SK-N-SH (cell line): ENCODE data around the gene MASP1. TPM values are rescaled to one million over a fixed set of nuclear protein-coding genes. Genes with fewer than 3 reads are reported as not detected.

Source experiments
- CTCF ChIA-PET: fragments of 300-600, 350-600 bp; formaldehyde crosslinking; extraction: SDS; loops from one replicate; lab custom pipeline; 2021; lab: Yijun Ruan, JAX
- POLR2A ChIA-PET: fragments of 350-600 bp; sonication (Branson Sonifier 250); formaldehyde crosslinking; extraction: SDS; loops from one replicate; lab custom pipeline; 2020; ENCODE audit warnings: antibody characterized with exemption, inconsistent platforms; lab: Yijun Ruan, JAX
- DNase-seq: peaks from one replicate; pipeline ENCODE4 v3.0.0; 2012
- H2AFZ ChIP-seq: fragments of 200-600 bp; sonication (generic); 2 replicates; pipeline ENCODE4 v1.8.1; 2016; ENCODE audit warnings: antibody characterized with exemption, mild to moderate bottlenecking, low read depth
- H3F3A ChIP-seq: fragments of 200-600 bp; sonication (generic); replicated peaks from 2 replicates; pipeline ENCODE3; 2016; ENCODE audit warnings: antibody characterized with exemption, mild to moderate bottlenecking; ENCODE audit not compliant: insufficient read depth
- H3K27ac ChIP-seq, 2 experiments: fragments of 200-500 bp in 1 of 2; fragments of 200-600 bp in 1 of 2; sonication (Bioruptor generic) in 1 of 2; sonication (generic), shearing (Covaris generic) in 1 of 2; 2 replicates each; pipeline versions ENCODE4 v1.5.1 to v1.6.1; 2014 to 2016; ENCODE audit warnings: low read depth in 2 of 2, inconsistent platforms in 1 of 2, low read length in 1 of 2, mild to moderate bottlenecking in 1 of 2, mixed read lengths in 1 of 2
- H3K27me3 ChIP-seq: fragments of 200-600 bp; sonication (generic), shearing (Covaris generic); 2 replicates; pipeline ENCODE4 v1.6.1; 2016; ENCODE audit warnings: mixed run types; ENCODE audit not compliant: insufficient read depth
- H3K36me3 ChIP-seq, 2 experiments: fragments of 200-500 bp in 1 of 2; fragments of 200-600 bp in 1 of 2; sonication (Bioruptor generic) in 1 of 2; sonication (generic) in 1 of 2; replicated peaks in 1 of 2; 2 replicates each; pipeline versions ENCODE3 to v1.5.1; 2014 to 2016; ENCODE audit warnings: low read length in 1 of 2, mild to moderate bottlenecking in 1 of 2; ENCODE audit not compliant: insufficient read depth in 2 of 2, control insufficient read depth in 1 of 2
- H3K4me1 ChIP-seq, 2 experiments: fragments of 200-500 bp in 1 of 2; fragments of 200-600 bp in 1 of 2; sonication (Bioruptor generic) in 1 of 2; sonication (generic), shearing (Covaris generic) in 1 of 2; 2 replicates each; pipeline versions ENCODE4 v1.5.1 to v1.6.1; 2014 to 2016; ENCODE audit warnings: low read depth in 1 of 2, low read length in 1 of 2, mixed run types in 1 of 2; ENCODE audit not compliant: insufficient read depth in 2 of 2, control insufficient read depth in 1 of 2
- H3K4me2 ChIP-seq: fragments of 200-600 bp; sonication (generic), shearing (Covaris generic); 2 replicates; pipeline ENCODE4 v1.6.1; 2017; ENCODE audit warnings: mixed run types
- H3K4me3 ChIP-seq, 2 experiments: fragments of 200-500 bp in 1 of 2; fragments of 200-600 bp in 1 of 2; sonication (Bioruptor generic) in 1 of 2; sonication (generic), shearing (Covaris generic) in 1 of 2; 2 replicates each; pipeline versions ENCODE4 v1.5.1 to v1.8.1; 2014 to 2016; ENCODE audit warnings: low read depth in 2 of 2, inconsistent platforms in 1 of 2, low read length in 1 of 2, mild to moderate bottlenecking in 1 of 2, mixed read lengths in 1 of 2, moderate library complexity in 1 of 2
- H3K79me2 ChIP-seq: fragments of 200-600 bp; sonication (generic); 2 replicates; pipeline ENCODE4 v1.8.1; 2017; ENCODE audit warnings: mild to moderate bottlenecking; ENCODE audit not compliant: insufficient read depth
- H3K9ac ChIP-seq: fragments of 200-600 bp; sonication (generic); 2 replicates; pipeline ENCODE4 v1.6.1; 2017; ENCODE audit warnings: mixed run types
- H3K9me2 ChIP-seq: fragments of 200-600 bp; sonication (generic); 2 replicates; pipeline ENCODE4 v1.6.1; 2017; ENCODE audit warnings: mixed run types
- H3K9me3 ChIP-seq: fragments of 200-600 bp; sonication (generic); 2 replicates; pipeline ENCODE4 v1.6.1; 2017; ENCODE audit warnings: mixed run types, mild to moderate bottlenecking, moderate library complexity
- H4K20me1 ChIP-seq: fragments of 200-600 bp; sonication (generic); 2 replicates; pipeline ENCODE4 v1.6.1; 2017; ENCODE audit warnings: mild to moderate bottlenecking, mixed run types; ENCODE audit not compliant: insufficient read depth
- CHD2 ChIP-seq: fragments of 150-350 bp; IDR thresholded peaks from 2 replicates; pipeline ENCODE4 v1.6.1; 2018; ENCODE audit warnings: low read length; ENCODE audit not compliant: partially characterized antibody
- CTCF ChIP-seq: fragments of 200-600 bp; sonication (generic); IDR thresholded peaks from 2 replicates; pipeline ENCODE4 v1.6.1; 2017; ENCODE audit warnings: antibody characterized with exemption, mild to moderate bottlenecking, moderate library complexity
- ELF1 ChIP-seq: IDR thresholded peaks from 2 replicates; pipeline ENCODE4 v1.4.0; 2012
- FOSL2 ChIP-seq: IDR thresholded peaks from 2 replicates; pipeline ENCODE4 v1.4.0; 2012; ENCODE audit warnings: low read depth, mild to moderate bottlenecking, moderate library complexity, borderline replicate concordance
- FOXJ3 ChIP-seq: sonication (generic); formaldehyde crosslinking; IDR thresholded peaks from 2 replicates; pipeline ENCODE4 v1.5.1; 2020; ENCODE audit warnings: mild to moderate bottlenecking, missing genetic modification reagents
- GABPA ChIP-seq: IDR thresholded peaks from 2 replicates; pipeline ENCODE4 v1.4.0; 2012; ENCODE audit warnings: low read depth, mild to moderate bottlenecking
- GATA2 ChIP-seq: sonication (generic); formaldehyde crosslinking; IDR thresholded peaks from 2 replicates; pipeline ENCODE4 v1.5.0; 2020; ENCODE audit warnings: mild to moderate bottlenecking, missing genetic modification reagents
- IRF3 ChIP-seq: fragments of 150-350 bp; IDR thresholded peaks from 2 replicates; pipeline ENCODE4 v1.6.1; 2016; ENCODE audit warnings: mild to moderate bottlenecking, low read depth, low read length
- MAX ChIP-seq: IDR thresholded peaks from 2 replicates; pipeline ENCODE4 v1.4.0; 2012; ENCODE audit warnings: low read depth
- NRF1 ChIP-seq: IDR thresholded peaks from 2 replicates; pipeline ENCODE4 v1.6.1; 2012; ENCODE audit warnings: low read depth, mild to moderate bottlenecking, low read length
- RAD21 ChIP-seq: IDR thresholded peaks from 2 replicates; pipeline ENCODE4 v1.6.1; 2012; ENCODE audit warnings: mild to moderate bottlenecking, low read length
- RCOR1 ChIP-seq: fragments of 150-350 bp; IDR thresholded peaks from 2 replicates; pipeline ENCODE4 v1.6.1; 2017; ENCODE audit warnings: antibody characterized with exemption, low read length
- RFX5 ChIP-seq: IDR thresholded peaks from 2 replicates; pipeline ENCODE4 v1.6.1; 2012; ENCODE audit warnings: mild to moderate bottlenecking, improper control_type of control experiment, low read length
- RXRA ChIP-seq: IDR thresholded peaks from 2 replicates; pipeline ENCODE4 v1.4.0; 2012; ENCODE audit warnings: low read depth, mild to moderate bottlenecking, borderline replicate concordance
- SIN3A ChIP-seq: IDR thresholded peaks from 2 replicates; pipeline ENCODE4 v1.6.1; 2012; ENCODE audit warnings: low read depth, mild to moderate bottlenecking, low read length, moderate library complexity, borderline replicate concordance
- TAF1 ChIP-seq: IDR thresholded peaks from 2 replicates; pipeline ENCODE4 v1.6.1; 2012; ENCODE audit warnings: low read depth, mild to moderate bottlenecking, low read length, moderate library complexity, borderline replicate concordance
- TCF12 ChIP-seq: IDR thresholded peaks from 2 replicates; pipeline ENCODE4 v1.4.0; 2012
- YY1 ChIP-seq: IDR thresholded peaks from 2 replicates; pipeline ENCODE4 v1.4.0; 2012; ENCODE audit warnings: low read depth, mild to moderate bottlenecking
- WGBS: methylation state at CpG from one replicate; pipeline ENCODE4 v1.1.6; 2017; ENCODE audit warnings: low lambda C conversion rate; 5-methylcytosine and 5-hydroxymethylcytosine counted together
- polyA plus RNA-seq, 3 experiments: library from polyadenylated mRNA; depleted of rRNA; stranded (reverse); fragments of >200 nt; gene quantifications; 2 replicates each; pipeline ENCODE4 v1.2.3, GENCODE V29; 2012

Gene MASP1
- polyA plus RNA-seq, 1 of the 3 experiments (the other 2 are of a cell fraction) = not detected

- H3K9me3 ChIP-seq = no peaks in the 10 kb centered on the region
- no peak overlapping the region for H3K27ac ChIP-seq
- no peak overlapping the region for H2AFZ ChIP-seq
- H3K9ac ChIP-seq = no peak overlapping the region
- H3K79me2 ChIP-seq = no peaks in the 10 kb centered on the region
- H3K4me2 ChIP-seq = no peak overlapping the region
- CTCF ChIA-PET = interaction anchor here (0.8 to 7.8 kb wide), 3 partner anchors 91 to 357 kb away, joined by 3 to 192 read pairs (median 4); no protein-coding TSS in a partner anchor
- no peaks in the 10 kb centered on the region; a peak in 1 of 4 replicates for H3K4me1 ChIP-seq
- H3K27me3 ChIP-seq = no peaks in the 10 kb centered on the region; the same call in 1 of the 2 replicates
- POLR2A ChIA-PET = no interaction called here
- no peak overlapping the region for H3K4me3 ChIP-seq
- H3K9me2 ChIP-seq = no peaks in the 10 kb centered on the region
- H3K36me3 ChIP-seq = no peaks in the 10 kb centered on the region
- no peak for DNase-seq
- H4K20me1 ChIP-seq = no peaks in the 10 kb centered on the region
- TF ChIP-seq RAD21 (no peak), ELF1 (no peak), GABPA (no peak), MAX (no peak), CTCF (no peak), YY1 (no peak)
- no peaks in the 10 kb centered on the region for H3F3A ChIP-seq
- WGBS = 2% methylated on average over 3 of the region's 3 CpGs
These were observed 31.6 kb upstream of the MASP1 start for GRCh38 chr3:187323091-187323490.

- H3K9ac ChIP-seq = no peak overlapping the region
- DNase-seq = no peak
- H3K9me2 ChIP-seq = no peaks in the 10 kb centered on the region
- TF ChIP-seq GABPA = no peak
- TF ChIP-seq SIN3A = no peak
- TF ChIP-seq FOSL2 = no peak
- TF ChIP-seq FOXJ3 (CRISPR knock-in tag) = no peak
- no peak for TF ChIP-seq ELF1
- no peak for TF ChIP-seq RXRA
- no peak for TF ChIP-seq RAD21
- TF ChIP-seq RFX5 = no peak
- TF ChIP-seq NRF1 = no peak
- no peak for TF ChIP-seq CHD2
- no peak for TF ChIP-seq TAF1
- TF ChIP-seq GATA2 = no peak
- no peak for TF ChIP-seq TCF12
- no peak for TF ChIP-seq IRF3
- TF ChIP-seq RCOR1 = no peak
- WGBS = 18% methylated on average over 7 of the region's 7 CpGs
- no peaks in the 10 kb centered on the region for H3K79me2 ChIP-seq
- H3K36me3 ChIP-seq = no peaks in the 10 kb centered on the region
- H3K4me3 ChIP-seq = no peak overlapping the region
- POLR2A ChIA-PET = no interaction called here
- H3F3A ChIP-seq = no peaks in the 10 kb centered on the region
- CTCF ChIA-PET = interaction anchor here (0.8 to 7.8 kb wide), 3 partner anchors 91 to 391 kb away, joined by 3 to 192 read pairs (median 3); no protein-coding TSS in a partner anchor
- no peak overlapping the region for H3K4me2 ChIP-seq
- peaks cover 7% of the 10 kb centered on the region; the same call in 1 of the 2 replicates for H3K27me3 ChIP-seq
- H3K4me1 ChIP-seq = no peaks in the 10 kb centered on the region; a peak in 1 of 4 replicates
- no peak overlapping the region for H3K27ac ChIP-seq
- H4K20me1 ChIP-seq = no peaks in the 10 kb centered on the region
- no peak overlapping the region for H2AFZ ChIP-seq
- no peaks in the 10 kb centered on the region for H3K9me3 ChIP-seq
These were observed 30.8 kb upstream of the MASP1 start for GRCh38 chr3:187322291-187322690.
